ENCODE data around the gene RAI1. TPM values are rescaled to one million over a fixed set of nuclear protein-coding genes. Genes with fewer than 3 reads are reported as not detected.

The RAI1 gene
- total RNA-seq, 4 donors from 2014 or later, result 20.3 to 46.1 (median 30.4) TPM

- peak overlapping the region; percentile 35 for H3K27ac ChIP-seq
- H3K4me1 ChIP-seq, result peaks cover 64% of the 10 kb centered on the region
- no peak for TF ChIP-seq EP300 (IDR thresholded peaks at IDR 0.05)
- no peak for TF ChIP-seq POLR2A (IDR thresholded peaks at IDR 0.05)
- no peak for TF ChIP-seq CTCF (IDR thresholded peaks at IDR 0.05)
- TF ChIP-seq POLR2AphosphoS5 (IDR thresholded peaks at IDR 0.05), result no peak
- H3K4me3 ChIP-seq, result no peak overlapping the region
- DNase-seq (ENCODE audit: low spot score in 2 of 2), result no peak
- no peaks in the 10 kb centered on the region for H3K27me3 ChIP-seq
- WGBS, result 74% methylated on average over 8 of the region's 8 CpGs
- H3K9me3 ChIP-seq, result no peaks in the 10 kb centered on the region
- no peaks in the 10 kb centered on the region for H3K36me3 ChIP-seq
Observed at GRCh38 chr17:17778308-17779014, 97.2 kb downstream of the RAI1 start.

- 36% methylated on average over 5 of the region's 16 CpGs for WGBS
- TF ChIP-seq CTCF (IDR thresholded peaks at IDR 0.05) (no peak), POLR2AphosphoS5 (IDR thresholded peaks at IDR 0.05) (no peak), POLR2A (IDR thresholded peaks at IDR 0.05) (no peak), EP300 (IDR thresholded peaks at IDR 0.05) (no peak)
- peaks cover 67% of the 10 kb centered on the region for H3K4me1 ChIP-seq
Observed at GRCh38 chr17:17779015-17779611, 97.9 kb downstream of the RAI1 start.

GRCh38 chr17:17780922-17781590, 99.8 kb downstream of the RAI1 start:
- H3K27ac ChIP-seq, result peak overlapping the region; percentile 49
- peaks cover 67% of the 10 kb centered on the region for H3K4me1 ChIP-seq
- WGBS, result 41% methylated on average over 8 of the region's 11 CpGs
- H3K36me3 ChIP-seq, result no peaks in the 10 kb centered on the region
- H3K4me3 ChIP-seq, result peak overlapping the region; percentile 63
- no peaks in the 10 kb centered on the region for H3K9me3 ChIP-seq
- TF ChIP-seq POLR2A (IDR thresholded peaks at IDR 0.05) (no peak), CTCF (IDR thresholded peaks at IDR 0.05) (peak in 1 of 2 donors; percentile 8)
- no peak for DNase-seq (ENCODE audit: low spot score in 2 of 2)
- no peaks in the 10 kb centered on the region for H3K27me3 ChIP-seq

More at GRCh38 chr17:17779015-17779611, 97.9 kb downstream of the RAI1 start:
- no peaks in the 10 kb centered on the region for H3K9me3 ChIP-seq
- H3K27ac ChIP-seq, result peak overlapping the region; percentile 27
- no peak for DNase-seq (ENCODE audit: low spot score in 2 of 2)
- H3K27me3 ChIP-seq, result no peaks in the 10 kb centered on the region
- no peak overlapping the region for H3K4me3 ChIP-seq
- no peaks in the 10 kb centered on the region for H3K36me3 ChIP-seq

- Histone ChIP-seq H3K4me3 (peak overlapping the region; percentile 63), H3K27ac (peak overlapping the region; percentile 49), H3K27me3 (no peaks in the 10 kb centered on the region), H3K36me3 (no peaks in the 10 kb centered on the region), H3K9me3 (no peaks in the 10 kb centered on the region), H3K4me1 (peaks cover 67% of the 10 kb centered on the region)
- TF ChIP-seq POLR2A (IDR thresholded peaks at IDR 0.05), result no peak
- no peak for TF ChIP-seq EP300 (IDR thresholded peaks at IDR 0.05)
- TF ChIP-seq CTCF (IDR thresholded peaks at IDR 0.05), result no peak
- TF ChIP-seq POLR2AphosphoS5 (IDR thresholded peaks at IDR 0.05), result no peak
- no peak for DNase-seq (ENCODE audit: low spot score in 2 of 2)
- WGBS, result 2% methylated on average over 49 of the region's 88 CpGs
Observed at GRCh38 chr17:17781591-17782496, 100.6 kb downstream of the RAI1 start.

Measured in suprapubic skin (tissue), 4 donors.